Glomerular visceral epithelial cell (primary cell): ENCODE results near the gene CYP3A7.
"Not testable (repeated sequence)": the region's sequence is repeated elsewhere in the genome, so short reads cannot be mapped to it uniquely, and the experiment has no call there.

ENCODE experiments used
- DNase-seq: peaks from one replicate; pipeline ENCODE4 v3.0.0-alpha.2; 2016; ENCODE audit errors: extremely low spot score

The CYP3A7 gene

GRCh38 chr7:99669782-99670181 lies 65.2 kb downstream of the CYP3A7 start:
- no peak for DNase-seq

GRCh38 chr7:99668541-99668940 lies 66.5 kb downstream of the CYP3A7 start:
- no peak for DNase-seq

GRCh38 chr7:99667179-99667578 lies 67.8 kb downstream of the CYP3A7 start:
- no peak for DNase-seq

- no peak for DNase-seq
Observed at GRCh38 chr7:99666013-99666395, 69.0 kb downstream of the CYP3A7 start.

DNA sequence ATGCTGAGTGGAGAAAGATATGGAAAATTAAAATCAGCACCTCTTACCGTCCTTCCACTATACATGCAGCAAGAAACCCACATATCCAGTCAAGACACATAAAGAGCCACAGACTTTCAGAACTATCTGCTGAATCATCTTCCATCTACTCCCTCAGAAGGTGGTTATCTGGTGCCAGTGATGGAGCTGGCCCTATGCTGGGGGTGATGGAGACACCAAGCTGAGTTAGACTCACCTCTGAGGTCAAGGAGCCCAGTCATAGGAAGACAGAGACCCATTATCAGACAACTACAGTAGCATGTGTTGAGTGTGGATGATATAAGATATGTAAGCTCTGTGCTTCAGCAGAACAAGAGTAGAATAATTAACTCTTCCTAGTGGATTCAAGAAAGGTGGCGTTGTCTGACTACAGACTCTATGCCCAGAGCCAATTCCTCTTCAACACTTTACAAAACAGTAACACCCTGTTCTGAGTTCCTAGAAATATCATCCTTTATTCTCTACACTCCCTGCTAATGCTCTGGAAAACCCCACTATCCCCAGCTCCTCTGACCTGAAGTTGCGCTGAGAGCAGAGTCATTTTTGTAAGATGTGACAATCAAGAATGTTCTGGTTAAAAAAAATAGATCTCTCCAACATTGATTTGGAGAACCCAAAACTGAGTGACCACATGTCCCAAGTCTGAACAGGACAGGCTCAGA lies 69.5 kb downstream of the CYP3A7 start:
- no peak for DNase-seq

- not testable (repeated sequence) for DNase-seq
Observed at GRCh38 chr7:99657879-99658278, 77.1 kb downstream of the CYP3A7 start.
